OCI-LY7 (cell line): ENCODE results near the gene CORO2A. TPM values are rescaled to one million over a fixed set of nuclear protein-coding genes. Genes with fewer than 3 reads are reported as not detected.

ENCODE experiments used
- BruUV-seq: library from RNA; stranded (reverse); fragments of 400-500 nt; replicated peaks from 2 replicates; lab custom pipeline; 2021; lab: Mats Ljungman, UMichigan
- CTCF ChIA-PET: fragments of 300-600 bp; sonication (Branson Sonifier 250); formaldehyde crosslinking; loops from one replicate; lab custom pipeline; 2022; ENCODE audit warnings: antibody characterized with exemption; ENCODE audit not compliant: unreplicated experiment; lab: Charles Lee
- POLR2A ChIA-PET: fragments of 300-600 bp; sonication (Branson Sonifier 250); formaldehyde crosslinking; loops from one replicate; lab custom pipeline; 2022; ENCODE audit warnings: antibody characterized with exemption; lab: Charles Lee
- DNase-seq: peaks from one replicate; pipeline ENCODE4 v3.0.0-alpha.2; 2015; ENCODE audit warnings: low spot score
- H2AFZ ChIP-seq: fragments of 200-600 bp; sonication (generic), shearing (Covaris generic); 2 replicates; pipeline ENCODE4 v1.6.1; 2014; ENCODE audit warnings: mild to moderate bottlenecking, antibody characterized with exemption, low read length, moderate library complexity
- H3K27ac ChIP-seq: fragments of 200-600 bp; sonication (generic); 2 replicates; pipeline ENCODE4 v1.5.1; 2014; ENCODE audit warnings: mixed run types, low read depth, mild to moderate bottlenecking, moderate library complexity, low read length, inconsistent platforms; ENCODE audit not compliant: poor library complexity, severe bottlenecking
- H3K36me3 ChIP-seq: fragments of 200-600 bp; sonication (generic); 2 replicates; pipeline ENCODE4 v1.6.1; 2014; ENCODE audit warnings: mild to moderate bottlenecking, antibody characterized with exemption, low read length, moderate library complexity, mixed read lengths; ENCODE audit not compliant: insufficient read depth
- H3K4me1 ChIP-seq: fragments of 200-600 bp; sonication (generic); 2 replicates; pipeline ENCODE4 v1.5.1; 2014; ENCODE audit warnings: mild to moderate bottlenecking, low read length; ENCODE audit not compliant: insufficient read depth, poor library complexity, severe bottlenecking
- H3K4me2 ChIP-seq: fragments of 200-600 bp; sonication (generic); 2 replicates; pipeline ENCODE4 v1.6.1; 2014; ENCODE audit warnings: mild to moderate bottlenecking, low read length
- H3K4me3 ChIP-seq: fragments of 200-600 bp; sonication (generic); 2 replicates; pipeline ENCODE4 v1.5.1; 2014; ENCODE audit warnings: mild to moderate bottlenecking, low read depth, low read length; ENCODE audit not compliant: poor library complexity, severe bottlenecking
- H3K79me2 ChIP-seq: fragments of 200-600 bp; sonication (generic); 2 replicates; pipeline ENCODE4 v1.6.1; 2016; ENCODE audit warnings: low read depth, mild to moderate bottlenecking, low read length, moderate library complexity, mixed read lengths; ENCODE audit not compliant: insufficient read depth
- H3K9me2 ChIP-seq: fragments of 200-600 bp; sonication (generic); 2 replicates; pipeline ENCODE4 v1.6.1; 2016; ENCODE audit warnings: mild to moderate bottlenecking, low read length, mixed read lengths; ENCODE audit not compliant: insufficient read depth
- H3K9me3 ChIP-seq: fragments of 200-600 bp; sonication (generic); 2 replicates; pipeline ENCODE4 v1.6.1; 2014; ENCODE audit warnings: mild to moderate bottlenecking, mixed run types, low read length, mixed read lengths
- H4K20me1 ChIP-seq: fragments of 200-600 bp; sonication (generic); 2 replicates; pipeline ENCODE4 v1.6.1; 2014; ENCODE audit warnings: mild to moderate bottlenecking, antibody characterized with exemption, low read length, moderate library complexity, mixed read lengths; ENCODE audit not compliant: insufficient read depth
- CTCF ChIP-seq: fragments of 200-600 bp; sonication (generic); conservative IDR thresholded peaks from 2 replicates; pipeline ENCODE4 v1.5.1; 2014; ENCODE audit warnings: mild to moderate bottlenecking, antibody characterized with exemption, low read length, moderate library complexity, mixed read lengths
- EZH2phosphoT487 ChIP-seq: fragments of 200-600 bp; sonication (generic); IDR thresholded peaks from 2 replicates; pipeline ENCODE4 v1.6.1; 2018; ENCODE audit warnings: low read depth, borderline replicate concordance, mild to moderate bottlenecking, mixed run types, antibody characterized with exemption, low read length, moderate library complexity, mixed read lengths
- intact Hi-C: fragments of 100-400 bp; cut with micrococcal nuclease; formaldehyde crosslinking; loops from one replicate; pipeline ENCODE4 v1.10.0; 2022; ENCODE audit not compliant: unreplicated experiment
- total RNA-seq, 2 experiments: library from RNA; depleted of rRNA in 1 of 2; stranded (reverse); fragments of >200 nt in 1 of 2; shearing (Covaris generic) in 1 of 2; gene quantifications; 2 replicates each; pipeline ENCODE4 v1.2.3, GENCODE V29; 2014 to 2022

CORO2A gene
- total RNA-seq, 2 experiments from 2014 or later: 1.8 to 3.9 TPM

GRCh38 chr9:98140503-98140902 is 51.9 kb downstream of the CORO2A start:
- intact Hi-C loops: no loop called here
- DNase-seq: no peak
- CTCF ChIA-PET: no interaction called here
- Histone ChIP-seq H3K79me2 (no peaks in the 10 kb centered on the region), H4K20me1 (no peaks in the 10 kb centered on the region), H3K4me3 (no peak overlapping the region), H3K4me2 (no peak overlapping the region), H3K9me2 (no peaks in the 10 kb centered on the region), H3K27ac (no peak overlapping the region), H3K36me3 (no peaks in the 10 kb centered on the region), H3K4me1 (no peaks in the 10 kb centered on the region), H3K9me3 (no peaks in the 10 kb centered on the region), H2AFZ (no peak overlapping the region)
- TF ChIP-seq CTCF: no peak
- no peak for TF ChIP-seq EZH2phosphoT487
- no TSS peak for BruUV-seq
- POLR2A ChIA-PET: no interaction called here

GRCh38 chr9:98136489-98136888 is 55.9 kb downstream of the CORO2A start:
- H3K4me3 ChIP-seq: no peak overlapping the region
- intact Hi-C loops: no loop called here
- TF ChIP-seq EZH2phosphoT487 (no peak), CTCF (no peak)
- ChIA-PET CTCF (no interaction called here), POLR2A (no interaction called here)
- H3K4me2 ChIP-seq: no peak overlapping the region
- H3K79me2 ChIP-seq: no peaks in the 10 kb centered on the region
- DNase-seq: no peak
- no peaks in the 10 kb centered on the region for H3K9me2 ChIP-seq
- no peak overlapping the region for H2AFZ ChIP-seq
- BruUV-seq: no TSS peak
- H4K20me1 ChIP-seq: no peaks in the 10 kb centered on the region
- H3K9me3 ChIP-seq: no peaks in the 10 kb centered on the region
- peaks cover 9% of the 10 kb centered on the region for H3K4me1 ChIP-seq
- H3K36me3 ChIP-seq: no peaks in the 10 kb centered on the region
- no peak overlapping the region for H3K27ac ChIP-seq

- intact Hi-C loops: no loop called here
- Histone ChIP-seq H3K27ac (no peak overlapping the region), H3K4me3 (no peak overlapping the region), H3K36me3 (no peaks in the 10 kb centered on the region), H3K9me3 (no peaks in the 10 kb centered on the region), H3K79me2 (no peaks in the 10 kb centered on the region), H3K9me2 (no peaks in the 10 kb centered on the region), H4K20me1 (no peaks in the 10 kb centered on the region), H2AFZ (no peak overlapping the region), H3K4me1 (peaks cover 9% of the 10 kb centered on the region), H3K4me2 (no peak overlapping the region)
- DNase-seq: no peak
- CTCF ChIA-PET: no interaction called here
- no TSS peak for BruUV-seq
- TF ChIP-seq EZH2phosphoT487 (no peak), CTCF (no peak)
- POLR2A ChIA-PET: no interaction called here
Measured at GRCh38 chr9:98135938-98136337, 56.5 kb downstream of the CORO2A start.
